HepG2 (cell line): ENCODE results near the gene CGNL1. TPM values are rescaled to one million over a fixed set of nuclear protein-coding genes. Genes with fewer than 3 reads are reported as not detected.

Experiments
- ATAC-seq: fragments of 200-7000 bp; cut with Tn5 transposase; 3 replicates; pipeline ENCODE4 v1.9.1; 2020; ENCODE audit warnings: mild to moderate bottlenecking, moderate library complexity
- BruUV-seq: library from RNA; stranded (reverse); fragments of 400-500 nt; replicated peaks from 2 replicates; lab custom pipeline; 2021; lab: Mats Ljungman, UMichigan
- CTCF ChIA-PET: fragments of 300-600 bp; formaldehyde crosslinking; extraction: SDS; loops from one replicate; lab custom pipeline; 2021; ENCODE audit warnings: low total read pairs, inconsistent platforms, low intra/inter-chr PET ratio; lab: Yijun Ruan, JAX
- POLR2A ChIA-PET: fragments of 350-600 bp; sonication (Branson Sonifier 250); formaldehyde crosslinking; loops from one replicate; lab custom pipeline; 2020; ENCODE audit warnings: antibody characterized with exemption, inconsistent platforms; lab: Yijun Ruan, JAX
- DNase-seq: peaks from one replicate; pipeline ENCODE4 v3.0.0-alpha.2; 2015; ENCODE audit warnings: low spot score
- FAIRE-seq: peaks from 3 replicates; lab custom pipeline; 2011; peaks lifted over from hg19 to GRCh38; lab: Jason Lieb, UNC
- H2AFZ ChIP-seq: one replicate; pipeline ENCODE4 v1.6.1; 2011; ENCODE audit warnings: low read length, inconsistent platforms
- H3K27ac ChIP-seq: fragments of 300-600 bp; 3 replicates; pipeline ENCODE4 v1.8.0; 2011; ENCODE audit warnings: mixed run types, mild to moderate bottlenecking, mixed read lengths, low read length, inconsistent platforms; ENCODE audit not compliant: insufficient read depth; ENCODE audit errors: extremely low read length
- H3K27me3 ChIP-seq, 2 experiments: fragments of 200-600 bp in 1 of 2; 2 replicates in 1 of 2; 3 replicates in 1 of 2; pipeline versions ENCODE4 v1.6.0 to v1.8.0; 2011; ENCODE audit warnings: low read length in 2 of 2, mild to moderate bottlenecking in 2 of 2, moderate library complexity in 2 of 2, inconsistent platforms in 1 of 2; ENCODE audit not compliant: insufficient read depth in 2 of 2, control insufficient read depth in 1 of 2
- H3K36me3 ChIP-seq, 2 experiments: fragments of 200-600 bp in 1 of 2; replicated peaks in 1 of 2; 2 replicates in 1 of 2; 3 replicates in 1 of 2; pipeline versions ENCODE4 v1.5.1 to v1.8.0; 2011; ENCODE audit warnings: low read length in 2 of 2, inconsistent platforms in 1 of 2; ENCODE audit not compliant: insufficient read depth in 2 of 2, control insufficient read depth in 1 of 2
- H3K4me1 ChIP-seq: 2 replicates; pipeline ENCODE4 v1.5.1; 2012; ENCODE audit warnings: low read length, inconsistent platforms; ENCODE audit not compliant: insufficient read depth
- H3K4me2 ChIP-seq: 2 replicates; pipeline ENCODE4 v1.6.0; 2011; ENCODE audit warnings: low read depth, low read length, inconsistent platforms
- H3K4me3 ChIP-seq, 3 experiments: fragments of 200-600 bp in 1 of 3; sonication (generic), shearing (Covaris generic) in 1 of 3; replicated peaks in 1 of 3; 2 replicates each; pipeline ENCODE4 v1.5.1; 2011 to 2016; ENCODE audit warnings: low read length in 3 of 3, inconsistent platforms in 2 of 3, low read depth in 2 of 3, mild to moderate bottlenecking in 2 of 3, control low read depth in 1 of 3, mixed read lengths in 1 of 3; ENCODE audit not compliant: insufficient read depth in 1 of 3
- H3K79me2 ChIP-seq: one replicate; pipeline ENCODE4 v1.6.1; 2011; ENCODE audit warnings: low read length, inconsistent platforms; ENCODE audit not compliant: insufficient read depth
- H3K9ac ChIP-seq: 2 replicates; pipeline ENCODE4 v1.6.0; 2011; ENCODE audit warnings: mild to moderate bottlenecking, low read depth, low read length, inconsistent platforms; ENCODE audit not compliant: insufficient read depth
- H3K9me3 ChIP-seq: 2 replicates; pipeline ENCODE4 v1.5.1; 2012; ENCODE audit warnings: mild to moderate bottlenecking, low read length
- H4K20me1 ChIP-seq: 2 replicates; pipeline ENCODE4 v1.6.0; 2011; ENCODE audit warnings: inconsistent platforms, mild to moderate bottlenecking, low read length, moderate library complexity; ENCODE audit not compliant: insufficient read depth
- ARNTL ChIP-seq: sonication (generic); formaldehyde crosslinking; IDR thresholded peaks from 2 replicates; pipeline ENCODE4 v1.4.0; 2020; ENCODE audit warnings: mild to moderate bottlenecking, missing genetic modification reagents
- ASH2L ChIP-seq: fragments of 300-600, 200-600 bp; sonication (generic); IDR thresholded peaks from 2 replicates; pipeline ENCODE4 v1.7.0; 2017; ENCODE audit warnings: low read depth, mild to moderate bottlenecking, moderate library complexity, mixed read lengths, low read length; ENCODE audit not compliant: insufficient read length
- DDIT3 ChIP-seq: sonication (generic); formaldehyde crosslinking; IDR thresholded peaks from 2 replicates; pipeline ENCODE4 v1.4.0; 2020; ENCODE audit warnings: mild to moderate bottlenecking, missing genetic modification reagents
- HNF4G ChIP-seq, 2 experiments: sonication (generic) in 1 of 2; formaldehyde crosslinking in 1 of 2; IDR thresholded peaks; 2 replicates each; pipeline versions ENCODE4 v1.4.0 to v1.6.1; 2011 to 2020; ENCODE audit warnings: borderline replicate concordance in 2 of 2, low read depth in 2 of 2, mild to moderate bottlenecking in 2 of 2, low read length in 1 of 2, missing genetic modification reagents in 1 of 2, moderate library complexity in 1 of 2
- STAG1 ChIP-seq: sonication (generic); formaldehyde crosslinking; IDR thresholded peaks from 2 replicates; pipeline ENCODE4 v1.4.0; 2020; ENCODE audit warnings: missing genetic modification reagents
- YEATS2 ChIP-seq: sonication (generic); formaldehyde crosslinking; IDR thresholded peaks from 2 replicates; pipeline ENCODE4 v1.4.0; 2020; ENCODE audit warnings: missing genetic modification reagents, borderline replicate concordance
- ZC3H13 ChIP-seq: sonication (generic); formaldehyde crosslinking; IDR thresholded peaks from 2 replicates; pipeline ENCODE4 v1.8.1; 2023; ENCODE audit warnings: mild to moderate bottlenecking, missing genetic modification reagents, moderate library complexity
- ZNF253 ChIP-seq: sonication (generic); formaldehyde crosslinking; IDR thresholded peaks from 2 replicates; pipeline ENCODE4 v1.8.0; 2022; ENCODE audit warnings: mild to moderate bottlenecking, missing genetic modification reagents, borderline replicate concordance
- ZNF567 ChIP-seq: sonication (generic); formaldehyde crosslinking; IDR thresholded peaks from 2 replicates; pipeline ENCODE4 v1.8.1; 2023; ENCODE audit warnings: mild to moderate bottlenecking, missing genetic modification reagents, borderline replicate concordance
- ZNF792 ChIP-seq: IDR thresholded peaks from 2 replicates; pipeline ENCODE4 v1.6.1; 2016
- WGBS: methylation state at CpG from one replicate; pipeline ENCODE4 v1.1.6; 2017; ENCODE audit warnings: low lambda C conversion rate; 5-methylcytosine and 5-hydroxymethylcytosine counted together
- in situ Hi-C: cut with HindIII; loops from 2 replicates; pipeline ENCODE4 v1.10.0; 2017; ENCODE audit warnings: low pct_unique_long_range_greater_than_20kb; ENCODE audit not compliant: extremely low pct_ligation_motif_present
- intact Hi-C: fragments of 100-400 bp; cut with micrococcal nuclease; formaldehyde crosslinking; loops from one replicate; pipeline ENCODE4 v1.10.0; 2022; ENCODE audit not compliant: unreplicated experiment
- polyA plus RNA-seq, 8 experiments: library from polyadenylated mRNA; depleted of rRNA in 3 of 8; stranded (reverse) in 7 of 8; unstranded in 1 of 8; fragments of >200 nt; fragmentation: Illumina TruSeq in 4 of 8; extraction: Trizol in 4 of 8; gene quantifications; 2 replicates each; pipeline versions ENCODE4 v1.2.1 to v1.2.3, GENCODE V29; 2011 to 2016; ENCODE audit warnings: low read depth in 4 of 8, missing spikeins in 1 of 8, mixed read lengths in 1 of 8; ENCODE audit not compliant: insufficient read depth in 1 of 8
- total RNA-seq, 5 experiments: library from RNA; depleted of rRNA; stranded (reverse); fragments of >200 nt; fragmentation: Illumina TruSeq; extraction: Trizol; gene quantifications; 2 replicates each; pipeline ENCODE4 v1.2.3, GENCODE V29; 2016; ENCODE audit warnings: low read depth in 1 of 5
- TF ChIP-seq, protein P1 (sequence below): sonication (generic); formaldehyde crosslinking; IDR thresholded peaks from 2 replicates; pipeline ENCODE4 v1.5.0; 2020; ENCODE audit warnings: missing genetic modification reagents

CGNL1 gene
- total and polyA plus RNA-seq, 2 of the 13 experiments (the other 11 are each of a cell fraction or from before 2014, with no cell fraction given): 5.6 to 15.6 TPM

DNA sequence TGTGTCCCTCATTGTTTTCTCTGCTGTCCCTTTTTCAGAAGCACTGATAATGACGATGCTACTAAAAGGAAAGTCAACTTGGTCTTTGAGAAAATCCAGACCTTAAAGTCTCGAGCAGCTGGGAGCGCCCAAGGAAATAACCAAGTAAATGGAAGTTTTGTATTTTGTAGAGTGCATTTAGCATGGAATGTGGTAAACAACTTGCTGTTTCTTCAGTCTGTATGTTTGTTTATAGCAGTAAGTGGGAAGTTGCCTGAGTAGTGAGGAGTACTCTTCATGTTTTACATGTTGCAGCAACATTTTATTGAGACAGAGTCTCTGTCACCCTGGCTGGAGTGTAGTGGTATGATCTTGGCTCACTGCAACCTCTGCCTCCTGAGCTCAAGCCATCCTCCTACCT lies 66.0 kb downstream of the CGNL1 start (continued):
- TF ChIP-seq ZC3H13 (CRISPR knock-in tag) (no peak), DDIT3 (CRISPR knock-in tag) (no peak), ZNF567 (no peak), HNF4G (IDR thresholded peaks at IDR 0.05; ENCODE audit: borderline replicate concordance, low read depth, low read length) (no peak), HNF4G (CRISPR knock-in tag; IDR thresholded peaks at IDR 0.05; ENCODE audit: borderline replicate concordance, low read depth) (no peak), ASH2L (no peak), YEATS2 (CRISPR knock-in tag) (no peak), STAG1 (CRISPR knock-in tag) (no peak), ZNF792 (no peak)

GRCh38 chr15:57443486-57443885 lies 67.2 kb downstream of the CGNL1 start:
- Histone ChIP-seq H3K27me3 (no peaks in the 10 kb centered on the region), H3K9ac (no peak overlapping the region), H3K4me3 (no peak overlapping the region), H4K20me1 (no peaks in the 10 kb centered on the region), H3K9me3 (no peaks in the 10 kb centered on the region), H3K27ac (no peak overlapping the region), H3K79me2 (no peaks in the 10 kb centered on the region), H3K36me3 (peaks cover 4 to 29% of the 10 kb centered on the region in 2 experiments; a peak in 4 of 5 replicates), H3K4me2 (no peak overlapping the region), H3K4me1 (peaks cover 9% of the 10 kb centered on the region; the same call in 1 of the 2 replicates), H2AFZ (no peak overlapping the region)
- CTCF ChIA-PET: no interaction called here
- intact Hi-C loops (no loop called here), in situ Hi-C loops (no loop called here)
- ATAC-seq (no peak), DNase-seq (no peak), FAIRE-seq (no peak)
- TF ChIP-seq ARNTL (CRISPR knock-in tag) (no peak), ZNF253 (no peak)
- TF ChIP-seq, protein P1, sequence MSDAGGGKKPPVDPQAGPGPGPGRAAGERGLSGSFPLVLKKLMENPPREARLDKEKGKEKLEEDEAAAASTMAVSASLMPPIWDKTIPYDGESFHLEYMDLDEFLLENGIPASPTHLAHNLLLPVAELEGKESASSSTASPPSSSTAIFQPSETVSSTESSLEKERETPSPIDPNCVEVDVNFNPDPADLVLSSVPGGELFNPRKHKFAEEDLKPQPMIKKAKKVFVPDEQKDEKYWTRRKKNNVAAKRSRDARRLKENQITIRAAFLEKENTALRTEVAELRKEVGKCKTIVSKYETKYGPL (CRISPR knock-in tag): no peak
- POLR2A ChIA-PET: no interaction called here
- 87% methylated on average over 8 of the region's 8 CpGs for WGBS
- no TSS peak for BruUV-seq
